ENCODE data around the gene OR10J5.

- TF ChIP-seq, protein P1, sequence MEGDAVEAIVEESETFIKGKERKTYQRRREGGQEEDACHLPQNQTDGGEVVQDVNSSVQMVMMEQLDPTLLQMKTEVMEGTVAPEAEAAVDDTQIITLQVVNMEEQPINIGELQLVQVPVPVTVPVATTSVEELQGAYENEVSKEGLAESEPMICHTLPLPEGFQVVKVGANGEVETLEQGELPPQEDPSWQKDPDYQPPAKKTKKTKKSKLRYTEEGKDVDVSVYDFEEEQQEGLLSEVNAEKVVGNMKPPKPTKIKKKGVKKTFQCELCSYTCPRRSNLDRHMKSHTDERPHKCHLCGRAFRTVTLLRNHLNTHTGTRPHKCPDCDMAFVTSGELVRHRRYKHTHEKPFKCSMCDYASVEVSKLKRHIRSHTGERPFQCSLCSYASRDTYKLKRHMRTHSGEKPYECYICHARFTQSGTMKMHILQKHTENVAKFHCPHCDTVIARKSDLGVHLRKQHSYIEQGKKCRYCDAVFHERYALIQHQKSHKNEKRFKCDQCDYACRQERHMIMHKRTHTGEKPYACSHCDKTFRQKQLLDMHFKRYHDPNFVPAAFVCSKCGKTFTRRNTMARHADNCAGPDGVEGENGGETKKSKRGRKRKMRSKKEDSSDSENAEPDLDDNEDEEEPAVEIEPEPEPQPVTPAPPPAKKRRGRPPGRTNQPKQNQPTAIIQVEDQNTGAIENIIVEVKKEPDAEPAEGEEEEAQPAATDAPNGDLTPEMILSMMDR (IDR thresholded peaks at IDR 0.05), result no peak
- no peak for TF ChIP-seq POLR2A (IDR thresholded peaks at IDR 0.05)
These were observed 26.2 kb downstream of the OR10J5 start for GRCh38 chr1:159509440-159510228.
